HepG2 (cell line): ENCODE measurements around the gene VWA1. TPM values are rescaled to one million over a fixed set of nuclear protein-coding genes. Genes with fewer than 3 reads are reported as not detected.

Source experiments
- ARNT2 ChIP-seq: sonication (generic); formaldehyde crosslinking; IDR thresholded peaks from 2 replicates; pipeline ENCODE4 v1.8.0; 2022; ENCODE audit warnings: mild to moderate bottlenecking, low read depth, missing genetic modification reagents, moderate library complexity
- GTF3A ChIP-seq: sonication (generic); formaldehyde crosslinking; conservative IDR thresholded peaks from 2 replicates; pipeline ENCODE4 v1.4.0; 2020; ENCODE audit warnings: mild to moderate bottlenecking, missing genetic modification reagents
- SCMH1 ChIP-seq: sonication (generic); formaldehyde crosslinking; IDR thresholded peaks from 2 replicates; pipeline ENCODE4 v1.9.0; 2021; ENCODE audit warnings: missing genetic modification reagents, mild to moderate bottlenecking, borderline replicate concordance
- SRSF1 ChIP-seq: fragments of 200-400 bp; formaldehyde crosslinking; optimal IDR thresholded peaks from 2 replicates; pipeline ENCODE3; 2017; ENCODE audit warnings: mild to moderate bottlenecking, low read depth, low read length, moderate library complexity
- THAP11 ChIP-seq: IDR thresholded peaks from 2 replicates; pipeline ENCODE4 v1.6.1; 2016; ENCODE audit warnings: missing biosample characterization, missing genetic modification reagents
- ZNF543 ChIP-seq: sonication (generic); formaldehyde crosslinking; IDR thresholded peaks from 2 replicates; pipeline ENCODE4 v1.4.0; 2020; ENCODE audit warnings: mild to moderate bottlenecking, missing genetic modification reagents
- ZNF598 ChIP-seq: sonication (generic); formaldehyde crosslinking; IDR thresholded peaks from 2 replicates; pipeline ENCODE4 v1.5.1; 2020; ENCODE audit warnings: mild to moderate bottlenecking, missing genetic modification reagents, borderline replicate concordance
- polyA plus RNA-seq, 8 experiments: library from polyadenylated mRNA; depleted of rRNA in 3 of 8; stranded (reverse) in 7 of 8; unstranded in 1 of 8; fragments of >200 nt; fragmentation: Illumina TruSeq in 4 of 8; extraction: Trizol in 4 of 8; gene quantifications; 2 replicates each; pipeline versions ENCODE4 v1.2.1 to v1.2.3, GENCODE V29; 2011 to 2016; ENCODE audit warnings: low read depth in 4 of 8, missing spikeins in 1 of 8, mixed read lengths in 1 of 8; ENCODE audit not compliant: insufficient read depth in 1 of 8
- total RNA-seq, 5 experiments: library from RNA; depleted of rRNA; stranded (reverse); fragments of >200 nt; fragmentation: Illumina TruSeq; extraction: Trizol; gene quantifications; 2 replicates each; pipeline ENCODE4 v1.2.3, GENCODE V29; 2016; ENCODE audit warnings: low read depth in 1 of 5
- TF ChIP-seq, protein P1 (sequence below): sonication (generic); formaldehyde crosslinking; IDR thresholded peaks from 2 replicates; pipeline ENCODE4 v1.4.0; 2020; ENCODE audit warnings: low read depth, missing genetic modification reagents
- TF ChIP-seq, protein P2 (sequence below): sonication (generic); formaldehyde crosslinking; IDR thresholded peaks from 2 replicates; pipeline ENCODE4 v1.4.0; 2020; ENCODE audit warnings: mild to moderate bottlenecking, low read depth, missing genetic modification reagents
- TF ChIP-seq, protein P3 (sequence below): IDR thresholded peaks from 2 replicates; pipeline ENCODE4 v1.6.1; 2016; ENCODE audit warnings: mild to moderate bottlenecking, missing biosample characterization, missing genetic modification reagents
- TF ChIP-seq, protein P4 (sequence below): sonication (generic); formaldehyde crosslinking; IDR thresholded peaks from 2 replicates; pipeline ENCODE4 v1.9.0; 2022; ENCODE audit warnings: missing genetic modification reagents, mild to moderate bottlenecking, borderline replicate concordance
- TF ChIP-seq, protein P5 (sequence below): sonication (generic); formaldehyde crosslinking; IDR thresholded peaks from 2 replicates; pipeline ENCODE4 v1.8.1; 2022; ENCODE audit warnings: mild to moderate bottlenecking, missing genetic modification reagents
- TF ChIP-seq, protein P6 (sequence below): sonication (generic); formaldehyde crosslinking; IDR thresholded peaks from 2 replicates; pipeline ENCODE4 v1.4.0; 2020; ENCODE audit warnings: mild to moderate bottlenecking, missing genetic modification reagents

Gene VWA1
- total and polyA plus RNA-seq, 2 of the 13 experiments (the other 11 are each of a cell fraction or from before 2014, with no cell fraction given): 40.9 to 57.5 TPM

DNA sequence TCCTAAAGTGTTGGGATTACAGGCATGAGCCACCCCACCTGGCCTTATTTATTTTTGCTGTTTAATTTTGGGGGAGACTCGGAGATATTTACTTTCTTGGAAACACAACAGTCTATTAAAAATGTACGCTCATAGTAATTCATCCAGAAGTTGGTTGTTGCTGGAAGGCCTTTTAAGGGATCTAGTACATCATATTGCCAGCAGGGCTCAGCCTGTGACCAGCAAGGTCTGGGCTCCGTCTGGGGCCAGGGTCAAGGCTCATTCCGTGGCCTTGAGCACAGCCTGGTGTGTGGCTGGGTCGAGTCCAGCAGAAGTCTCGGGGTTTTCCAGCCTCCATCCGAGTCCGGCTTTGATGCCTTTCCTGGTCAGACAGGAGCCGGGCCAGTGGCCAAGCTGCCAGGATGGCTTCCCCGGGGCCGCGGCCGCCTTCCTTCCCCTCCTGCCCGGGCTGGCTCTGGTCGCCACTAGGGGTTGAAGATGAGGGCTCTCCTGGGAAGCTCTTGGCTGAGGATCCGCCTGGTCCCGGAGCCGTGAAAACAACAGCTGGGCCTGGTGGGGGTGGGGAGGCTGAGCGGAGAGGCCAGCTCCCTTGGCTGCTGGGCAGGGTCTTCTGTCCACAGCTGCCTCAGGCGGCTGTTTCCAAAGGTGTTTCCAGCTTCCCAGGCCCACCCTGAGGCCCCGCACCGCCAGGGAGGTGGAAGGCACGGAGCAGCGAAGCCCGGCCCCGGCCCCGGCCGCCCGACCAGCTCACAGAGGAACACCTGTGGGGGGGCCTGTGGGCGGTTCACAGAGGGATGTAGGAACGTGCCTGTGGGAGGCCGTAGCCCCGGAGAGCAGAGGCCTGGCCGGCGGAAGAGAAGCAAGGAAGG lies 5.1 kb upstream of the VWA1 start (continued):
- TF ChIP-seq, protein P1, sequence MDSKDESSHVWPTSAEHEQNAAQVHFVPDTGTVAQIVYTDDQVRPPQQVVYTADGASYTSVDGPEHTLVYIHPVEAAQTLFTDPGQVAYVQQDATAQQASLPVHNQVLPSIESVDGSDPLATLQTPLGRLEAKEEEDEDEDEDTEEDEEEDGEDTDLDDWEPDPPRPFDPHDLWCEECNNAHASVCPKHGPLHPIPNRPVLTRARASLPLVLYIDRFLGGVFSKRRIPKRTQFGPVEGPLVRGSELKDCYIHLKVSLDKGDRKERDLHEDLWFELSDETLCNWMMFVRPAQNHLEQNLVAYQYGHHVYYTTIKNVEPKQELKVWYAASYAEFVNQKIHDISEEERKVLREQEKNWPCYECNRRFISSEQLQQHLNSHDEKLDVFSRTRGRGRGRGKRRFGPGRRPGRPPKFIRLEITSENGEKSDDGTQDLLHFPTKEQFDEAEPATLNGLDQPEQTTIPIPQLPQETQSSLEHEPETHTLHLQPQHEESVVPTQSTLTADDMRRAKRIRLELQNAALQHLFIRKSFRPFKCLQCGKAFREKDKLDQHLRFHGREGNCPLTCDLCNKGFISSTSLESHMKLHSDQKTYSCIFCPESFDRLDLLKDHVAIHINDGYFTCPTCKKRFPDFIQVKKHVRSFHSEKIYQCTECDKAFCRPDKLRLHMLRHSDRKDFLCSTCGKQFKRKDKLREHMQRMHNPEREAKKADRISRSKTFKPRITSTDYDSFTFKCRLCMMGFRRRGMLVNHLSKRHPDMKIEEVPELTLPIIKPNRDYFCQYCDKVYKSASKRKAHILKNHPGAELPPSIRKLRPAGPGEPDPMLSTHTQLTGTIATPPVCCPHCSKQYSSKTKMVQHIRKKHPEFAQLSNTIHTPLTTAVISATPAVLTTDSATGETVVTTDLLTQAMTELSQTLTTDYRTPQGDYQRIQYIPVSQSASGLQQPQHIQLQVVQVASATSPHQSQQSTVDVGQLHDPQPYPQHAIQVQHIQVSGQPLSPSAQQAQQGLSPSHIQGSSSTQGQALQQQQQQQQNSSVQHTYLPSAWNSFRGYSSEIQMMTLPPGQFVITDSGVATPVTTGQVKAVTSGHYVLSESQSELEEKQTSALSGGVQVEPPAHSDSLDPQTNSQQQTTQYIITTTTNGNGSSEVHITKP: 0 out of 2 replicates have a peak, but pooled peaks have one; percentile 62
- no peak for TF ChIP-seq SCMH1 (CRISPR knock-in tag)
- TF ChIP-seq, protein P2, sequence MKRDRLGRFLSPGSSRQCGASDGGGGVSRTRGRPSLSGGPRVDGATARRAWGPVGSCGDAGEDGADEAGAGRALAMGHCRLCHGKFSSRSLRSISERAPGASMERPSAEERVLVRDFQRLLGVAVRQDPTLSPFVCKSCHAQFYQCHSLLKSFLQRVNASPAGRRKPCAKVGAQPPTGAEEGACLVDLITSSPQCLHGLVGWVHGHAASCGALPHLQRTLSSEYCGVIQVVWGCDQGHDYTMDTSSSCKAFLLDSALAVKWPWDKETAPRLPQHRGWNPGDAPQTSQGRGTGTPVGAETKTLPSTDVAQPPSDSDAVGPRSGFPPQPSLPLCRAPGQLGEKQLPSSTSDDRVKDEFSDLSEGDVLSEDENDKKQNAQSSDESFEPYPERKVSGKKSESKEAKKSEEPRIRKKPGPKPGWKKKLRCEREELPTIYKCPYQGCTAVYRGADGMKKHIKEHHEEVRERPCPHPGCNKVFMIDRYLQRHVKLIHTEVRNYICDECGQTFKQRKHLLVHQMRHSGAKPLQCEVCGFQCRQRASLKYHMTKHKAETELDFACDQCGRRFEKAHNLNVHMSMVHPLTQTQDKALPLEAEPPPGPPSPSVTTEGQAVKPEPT: no peak
- TF ChIP-seq SRSF1: peak; percentile 86
- TF ChIP-seq, protein P3, sequence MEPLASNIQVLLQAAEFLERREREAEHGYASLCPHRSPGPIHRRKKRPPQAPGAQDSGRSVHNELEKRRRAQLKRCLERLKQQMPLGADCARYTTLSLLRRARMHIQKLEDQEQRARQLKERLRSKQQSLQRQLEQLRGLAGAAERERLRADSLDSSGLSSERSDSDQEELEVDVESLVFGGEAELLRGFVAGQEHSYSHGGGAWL (CRISPR knock-in tag): no peak; the same call in 1 of the 2 replicates
- TF ChIP-seq ARNT2 (CRISPR knock-in tag): 0 out of 2 replicates have a peak, but pooled peaks have one; percentile 60
- TF ChIP-seq, protein P4, sequence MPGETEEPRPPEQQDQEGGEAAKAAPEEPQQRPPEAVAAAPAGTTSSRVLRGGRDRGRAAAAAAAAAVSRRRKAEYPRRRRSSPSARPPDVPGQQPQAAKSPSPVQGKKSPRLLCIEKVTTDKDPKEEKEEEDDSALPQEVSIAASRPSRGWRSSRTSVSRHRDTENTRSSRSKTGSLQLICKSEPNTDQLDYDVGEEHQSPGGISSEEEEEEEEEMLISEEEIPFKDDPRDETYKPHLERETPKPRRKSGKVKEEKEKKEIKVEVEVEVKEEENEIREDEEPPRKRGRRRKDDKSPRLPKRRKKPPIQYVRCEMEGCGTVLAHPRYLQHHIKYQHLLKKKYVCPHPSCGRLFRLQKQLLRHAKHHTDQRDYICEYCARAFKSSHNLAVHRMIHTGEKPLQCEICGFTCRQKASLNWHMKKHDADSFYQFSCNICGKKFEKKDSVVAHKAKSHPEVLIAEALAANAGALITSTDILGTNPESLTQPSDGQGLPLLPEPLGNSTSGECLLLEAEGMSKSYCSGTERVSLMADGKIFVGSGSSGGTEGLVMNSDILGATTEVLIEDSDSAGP (CRISPR knock-in tag): peak; percentile 78; the same call in 1 of the 2 replicates
- TF ChIP-seq GTF3A (CRISPR knock-in tag): no peak
- TF ChIP-seq THAP11 (CRISPR knock-in tag): peak; percentile 48
- 0 out of 2 replicates have a peak, but pooled peaks have one; percentile 11 for TF ChIP-seq ZNF598
- TF ChIP-seq, protein P5, sequence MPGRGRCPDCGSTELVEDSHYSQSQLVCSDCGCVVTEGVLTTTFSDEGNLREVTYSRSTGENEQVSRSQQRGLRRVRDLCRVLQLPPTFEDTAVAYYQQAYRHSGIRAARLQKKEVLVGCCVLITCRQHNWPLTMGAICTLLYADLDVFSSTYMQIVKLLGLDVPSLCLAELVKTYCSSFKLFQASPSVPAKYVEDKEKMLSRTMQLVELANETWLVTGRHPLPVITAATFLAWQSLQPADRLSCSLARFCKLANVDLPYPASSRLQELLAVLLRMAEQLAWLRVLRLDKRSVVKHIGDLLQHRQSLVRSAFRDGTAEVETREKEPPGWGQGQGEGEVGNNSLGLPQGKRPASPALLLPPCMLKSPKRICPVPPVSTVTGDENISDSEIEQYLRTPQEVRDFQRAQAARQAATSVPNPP (CRISPR knock-in tag): no peak
- TF ChIP-seq ZNF543 (CRISPR knock-in tag): 0 out of 2 replicates have a peak, but pooled peaks have one; percentile 59
- TF ChIP-seq, protein P6, sequence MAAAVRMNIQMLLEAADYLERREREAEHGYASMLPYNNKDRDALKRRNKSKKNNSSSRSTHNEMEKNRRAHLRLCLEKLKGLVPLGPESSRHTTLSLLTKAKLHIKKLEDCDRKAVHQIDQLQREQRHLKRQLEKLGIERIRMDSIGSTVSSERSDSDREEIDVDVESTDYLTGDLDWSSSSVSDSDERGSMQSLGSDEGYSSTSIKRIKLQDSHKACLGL (CRISPR knock-in tag): peak; percentile 33; the same call in 1 of the 2 replicates
